ENCODE results near the gene IMMP2L.

DNA sequence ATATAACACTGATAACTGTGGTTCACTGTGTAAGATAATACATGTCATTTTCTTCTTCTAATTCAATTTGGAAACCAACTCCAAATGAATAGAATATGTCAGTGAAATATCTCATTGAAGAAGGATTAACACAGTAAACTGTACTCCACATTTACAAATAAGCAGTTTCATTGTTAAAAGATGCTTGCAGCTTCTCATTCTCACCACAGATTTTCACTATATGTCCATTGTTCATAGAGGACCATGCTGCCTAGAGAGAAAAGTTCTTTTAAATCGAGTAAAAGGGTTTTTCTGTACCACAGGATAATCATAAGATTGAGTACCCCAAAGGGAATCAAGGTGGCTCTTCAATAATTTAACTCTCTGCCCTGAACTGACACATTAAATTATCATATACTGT lies 305.9 kb downstream of the IMMP2L start:
- TF ChIP-seq CBFB (CRISPR knock-in tag; IDR thresholded peaks at IDR 0.05; ENCODE audit: low read depth): no peak
- no peak for TF ChIP-seq HMGA2 (CRISPR knock-in tag; IDR thresholded peaks at IDR 0.05)
- TF ChIP-seq, protein P1, sequence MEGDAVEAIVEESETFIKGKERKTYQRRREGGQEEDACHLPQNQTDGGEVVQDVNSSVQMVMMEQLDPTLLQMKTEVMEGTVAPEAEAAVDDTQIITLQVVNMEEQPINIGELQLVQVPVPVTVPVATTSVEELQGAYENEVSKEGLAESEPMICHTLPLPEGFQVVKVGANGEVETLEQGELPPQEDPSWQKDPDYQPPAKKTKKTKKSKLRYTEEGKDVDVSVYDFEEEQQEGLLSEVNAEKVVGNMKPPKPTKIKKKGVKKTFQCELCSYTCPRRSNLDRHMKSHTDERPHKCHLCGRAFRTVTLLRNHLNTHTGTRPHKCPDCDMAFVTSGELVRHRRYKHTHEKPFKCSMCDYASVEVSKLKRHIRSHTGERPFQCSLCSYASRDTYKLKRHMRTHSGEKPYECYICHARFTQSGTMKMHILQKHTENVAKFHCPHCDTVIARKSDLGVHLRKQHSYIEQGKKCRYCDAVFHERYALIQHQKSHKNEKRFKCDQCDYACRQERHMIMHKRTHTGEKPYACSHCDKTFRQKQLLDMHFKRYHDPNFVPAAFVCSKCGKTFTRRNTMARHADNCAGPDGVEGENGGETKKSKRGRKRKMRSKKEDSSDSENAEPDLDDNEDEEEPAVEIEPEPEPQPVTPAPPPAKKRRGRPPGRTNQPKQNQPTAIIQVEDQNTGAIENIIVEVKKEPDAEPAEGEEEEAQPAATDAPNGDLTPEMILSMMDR (IDR thresholded peaks at IDR 0.05): no peak
- no peak for TF ChIP-seq CREB1 (CRISPR knock-in tag; IDR thresholded peaks at IDR 0.05)

Data from WTC11 (cell line).